GM12891 (cell line): Measurements from ENCODE around the gene PIF1.

Experiments
- DNase-seq: peaks from one replicate; pipeline ENCODE4 v3.0.0; 2011; ENCODE audit warnings: low spot score; ENCODE audit not compliant: insufficient read length
- FAIRE-seq: peaks from 2 replicates; lab custom pipeline; 2011; peaks lifted over from hg19 to GRCh38; lab: Jason Lieb, UNC
- PAX5 ChIP-seq: IDR thresholded peaks from 2 replicates; pipeline ENCODE4 v1.6.1; 2011; ENCODE audit warnings: low read length, moderate library complexity, mild to moderate bottlenecking; ENCODE audit not compliant: insufficient read depth, severe bottlenecking
- POLR2A ChIP-seq: IDR thresholded peaks from 2 replicates; pipeline ENCODE4 v1.6.1; 2011; ENCODE audit warnings: low read depth, low read length, control low read depth
- POLR2AphosphoS5 ChIP-seq: IDR thresholded peaks from 2 replicates; pipeline ENCODE4 v1.6.1; 2011; ENCODE audit warnings: low read depth, low read length, control low read depth
- POU2F2 ChIP-seq: IDR thresholded peaks from 2 replicates; pipeline ENCODE4 v1.6.1; 2011; ENCODE audit warnings: low read depth, mild to moderate bottlenecking, control low read depth, low read length, moderate library complexity
- SPI1 ChIP-seq: IDR thresholded peaks from 2 replicates; pipeline ENCODE4 v1.6.1; 2011; ENCODE audit warnings: low read depth, low read length, control low read depth
- TAF1 ChIP-seq: IDR thresholded peaks from 2 replicates; pipeline ENCODE4 v1.6.1; 2011; ENCODE audit warnings: low read depth, low read length, control low read depth

The PIF1 gene

DNA sequence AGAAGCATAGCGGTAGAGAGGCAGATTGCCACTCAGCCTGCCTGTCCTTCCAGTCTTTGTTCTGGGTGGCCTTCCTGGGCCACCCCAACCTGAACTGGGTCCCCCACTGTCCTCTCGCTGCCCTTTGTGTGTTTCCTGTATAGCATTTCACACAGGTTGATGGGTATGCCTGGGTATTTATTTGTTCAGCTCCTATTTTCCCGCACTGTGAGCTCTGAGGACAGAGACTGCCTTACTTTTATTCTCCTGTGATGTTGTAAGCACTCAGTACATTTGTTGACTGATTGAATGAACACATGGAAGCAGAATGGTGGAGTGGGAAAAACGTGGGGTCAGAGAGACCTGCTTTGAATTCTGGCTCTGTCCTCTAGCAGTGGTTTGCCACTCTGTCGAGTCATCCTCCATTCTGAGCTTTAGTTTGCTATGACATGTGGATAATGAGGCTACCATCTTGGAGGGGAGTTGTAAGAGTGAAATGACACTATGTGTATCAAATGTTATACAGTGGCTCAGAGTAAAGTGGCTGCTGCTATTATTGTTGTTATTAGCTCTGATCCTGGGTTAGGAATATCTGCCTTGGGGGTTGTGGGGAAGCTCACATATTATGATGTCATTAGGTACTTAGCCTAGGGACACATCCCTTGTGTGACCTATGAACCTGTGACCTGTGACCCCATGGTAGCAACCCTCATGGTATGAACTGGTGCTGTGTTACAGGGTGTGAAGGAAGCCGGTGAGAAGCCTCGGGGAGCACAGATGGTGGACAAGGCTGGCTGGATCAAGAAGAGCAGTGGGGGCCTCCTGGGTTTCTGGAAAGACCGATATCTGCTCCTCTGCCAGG lies 22.6 kb upstream of the PIF1 start:
- DNase-seq (no peak), FAIRE-seq (no peak)
- no peak for TF ChIP-seq POLR2A
- TF ChIP-seq PAX5, result no peak
- TF ChIP-seq POU2F2, result no peak
- no peak for TF ChIP-seq TAF1
- TF ChIP-seq SPI1, result no peak
- no peak for TF ChIP-seq POLR2AphosphoS5

- no peak for DNase-seq
- no peak for TF ChIP-seq TAF1
- TF ChIP-seq POLR2AphosphoS5, result no peak
- no peak for TF ChIP-seq POU2F2
- no peak for TF ChIP-seq PAX5
- TF ChIP-seq POLR2A, result no peak
- no peak for TF ChIP-seq SPI1
- FAIRE-seq, result no peak
These were observed 22.0 kb upstream of the PIF1 start for GRCh38 chr15:64847448-64847847.

GRCh38 chr15:64847016-64847415 lies 21.6 kb upstream of the PIF1 start:
- no peak for DNase-seq
- TF ChIP-seq POLR2AphosphoS5 (no peak), TAF1 (no peak)
- FAIRE-seq, result no peak

GRCh38 chr15:64845831-64846595 lies 20.6 kb upstream of the PIF1 start:
- DNase-seq, result no peak
- FAIRE-seq, result no peak
- no peak for TF ChIP-seq POLR2AphosphoS5
- no peak for TF ChIP-seq PAX5
- no peak for TF ChIP-seq SPI1
- TF ChIP-seq POLR2A, result no peak
- TF ChIP-seq POU2F2, result no peak
- no peak for TF ChIP-seq TAF1

DNA sequence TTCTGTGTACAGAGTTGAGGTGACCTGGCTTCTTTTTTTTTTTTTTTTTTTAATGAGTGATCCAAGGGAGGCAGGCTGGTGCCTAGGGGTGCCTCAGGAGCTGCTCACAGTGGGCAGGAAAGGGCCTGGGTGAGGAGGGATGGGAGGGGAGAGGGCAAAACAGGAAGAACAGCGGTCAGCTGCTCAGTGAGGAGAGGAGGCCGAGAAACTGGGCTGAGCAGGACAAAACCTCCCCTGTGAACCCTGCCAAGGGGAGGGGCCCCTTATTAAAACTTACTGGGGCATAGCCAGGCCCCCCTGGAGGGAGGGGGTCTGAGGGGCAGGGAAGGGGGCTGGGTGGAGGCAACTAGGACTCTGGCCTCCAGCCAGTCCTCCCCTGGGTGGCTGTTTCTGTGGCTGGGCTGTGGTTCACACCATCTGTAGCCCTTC lies 19.8 kb upstream of the PIF1 start:
- TF ChIP-seq PAX5, result no peak
- no peak for TF ChIP-seq POU2F2
- TF ChIP-seq POLR2A, result no peak
- TF ChIP-seq TAF1, result no peak
- no peak for TF ChIP-seq POLR2AphosphoS5
- TF ChIP-seq SPI1, result no peak
- FAIRE-seq, result no peak
- no peak for DNase-seq

GRCh38 chr15:64844576-64845145 lies 19.2 kb upstream of the PIF1 start:
- no peak for DNase-seq
- FAIRE-seq, result no peak
- TF ChIP-seq SPI1, result no peak

DNA sequence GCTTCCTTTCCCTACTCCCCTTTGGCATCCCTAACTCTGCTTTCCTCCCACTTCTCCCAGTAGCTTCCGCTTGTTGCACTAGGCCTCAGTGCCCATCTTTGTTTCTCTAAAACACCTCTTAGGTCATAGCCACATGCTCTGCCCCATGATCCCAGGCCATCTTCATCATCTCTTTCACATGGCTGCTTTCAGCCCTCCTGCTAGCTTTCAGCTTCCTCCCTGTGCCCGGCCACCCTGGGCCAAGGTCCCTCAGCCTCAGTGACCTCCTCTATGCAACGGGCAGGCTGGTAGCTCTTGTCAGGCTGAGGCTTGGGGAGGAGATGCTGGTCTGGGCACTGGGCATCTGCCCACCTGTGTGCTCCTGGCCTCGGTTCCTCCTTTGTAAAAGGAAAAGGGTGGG lies 18.5 kb upstream of the PIF1 start:
- TF ChIP-seq SPI1 (0 out of 2 replicates have a peak, but pooled peaks have one; percentile 6), POU2F2 (no peak), POLR2A (no peak), POLR2AphosphoS5 (no peak), PAX5 (no peak)
- DNase-seq, result no peak
- FAIRE-seq, result no peak

DNA sequence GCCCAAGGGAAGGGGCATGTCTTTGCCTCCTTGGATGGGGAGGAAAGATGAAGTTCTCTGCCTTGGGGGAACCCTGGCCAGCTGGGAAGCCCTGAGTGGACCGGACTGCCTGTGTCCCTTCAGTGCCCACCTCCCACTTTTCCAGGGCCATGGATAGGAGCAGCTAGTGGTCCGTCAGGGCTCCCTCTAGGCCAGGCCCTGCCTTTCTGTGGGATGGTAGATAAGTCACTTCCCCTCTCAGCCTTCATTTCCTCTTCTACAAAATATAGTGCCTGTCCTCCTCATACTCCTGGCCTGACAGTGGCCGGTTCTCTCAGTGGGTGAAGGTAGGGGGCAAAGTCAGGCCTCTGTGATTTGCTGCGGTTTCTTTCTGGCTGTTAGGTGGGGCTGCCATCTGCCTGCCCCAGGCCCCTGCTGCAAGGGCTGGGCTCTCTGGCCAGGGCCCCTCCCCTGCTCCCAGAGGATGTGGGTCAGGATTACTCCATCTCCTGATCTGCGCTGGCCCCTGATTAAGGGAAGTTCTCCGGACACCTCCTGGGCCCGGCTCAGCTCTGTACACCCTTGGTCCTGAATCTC lies 17.6 kb upstream of the PIF1 start:
- DNase-seq (no peak), FAIRE-seq (peak; percentile 65)
- TF ChIP-seq SPI1, result peak; percentile 82
- TF ChIP-seq POU2F2, result no peak

DNA sequence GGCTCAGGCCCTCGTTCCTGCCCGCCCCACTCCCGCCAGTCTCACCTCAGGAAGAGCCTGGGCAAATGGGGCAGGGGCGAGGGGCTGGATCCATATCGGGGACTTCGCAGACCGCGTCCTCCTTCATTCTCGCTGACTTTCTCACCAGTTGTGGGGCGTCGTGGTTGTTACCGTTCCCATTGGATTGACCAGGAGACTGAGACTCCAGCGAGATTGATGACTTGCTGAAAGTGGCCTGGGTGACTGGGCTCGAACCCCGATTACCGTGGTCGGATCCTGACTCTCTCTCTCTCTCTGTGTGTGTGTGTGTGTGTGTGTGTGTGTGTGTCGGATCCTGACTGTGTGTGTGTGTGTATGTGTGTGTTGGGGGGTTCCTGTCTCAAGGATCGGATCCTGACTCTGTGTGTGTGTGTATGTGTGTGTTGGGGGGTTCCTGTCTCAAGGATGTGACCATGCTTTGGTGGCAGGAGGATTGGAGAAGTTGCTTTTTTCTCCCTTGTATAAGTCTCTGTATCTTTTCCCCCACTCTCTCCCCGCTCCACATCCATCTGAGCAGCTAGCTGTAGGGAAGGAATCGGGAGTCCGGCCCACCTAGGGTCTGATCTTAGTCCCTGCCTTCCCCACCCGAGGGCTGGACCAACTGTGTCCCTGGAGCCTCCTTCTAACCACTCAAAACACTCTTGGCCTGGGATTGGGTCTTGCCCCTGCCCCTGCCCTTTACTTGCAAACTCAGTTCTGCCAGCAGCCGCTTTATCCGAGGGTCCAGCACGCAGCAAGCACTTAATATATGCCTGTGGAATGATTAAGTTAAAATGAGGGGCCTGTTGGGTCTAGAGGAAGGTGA lies 16.9 kb upstream of the PIF1 start:
- no peak for DNase-seq
- TF ChIP-seq POU2F2 (no peak), POLR2AphosphoS5 (no peak), TAF1 (no peak), PAX5 (no peak), POLR2A (no peak), SPI1 (no peak)
- no peak for FAIRE-seq
